ENCODE measurements around the gene GALNT1. TPM values are rescaled to one million over a fixed set of nuclear protein-coding genes. Genes with fewer than 3 reads are reported as not detected.

GALNT1 gene
- total RNA-seq, 2 donors from 2014 or later = 31.1 to 32.0 TPM

DNA sequence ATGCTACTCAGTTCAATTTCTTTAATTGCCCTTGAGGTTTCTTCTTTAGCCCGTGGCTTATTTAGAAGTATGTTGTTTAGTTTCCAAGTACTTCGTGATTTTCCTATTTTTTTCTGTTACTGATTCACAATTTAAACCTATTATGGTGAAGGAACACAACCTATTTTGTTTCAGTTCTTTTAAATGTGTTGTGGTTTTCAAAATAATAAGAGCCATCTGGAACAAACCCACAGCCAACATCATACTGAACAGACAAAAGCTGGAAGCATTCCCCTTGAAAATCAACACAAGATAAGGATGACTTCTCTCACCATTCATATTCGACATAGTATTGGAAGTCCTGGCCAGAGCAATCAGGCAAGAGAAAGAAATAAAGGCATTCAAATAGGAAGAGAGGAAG, 155.2 kb downstream of the GALNT1 start:
- Histone ChIP-seq H3K36me3 (no peaks in the 10 kb centered on the region), H3K4me1 (ENCODE audit: control insufficient read depth in 1 of 2, low read depth in 2 of 2) (no peaks in the 10 kb centered on the region), H3K27ac (no peak overlapping the region), H3K9me3 (no peaks in the 10 kb centered on the region), H3K4me3 (no peak overlapping the region), H3K27me3 (replicated peaks; ENCODE audit: insufficient read depth) (no peaks in the 10 kb centered on the region)
- ATAC-seq (ENCODE audit: insufficient number of reproducible peaks, low FRiP score, low read depth) (no peak), DNase-seq (ENCODE audit: low spot score) (no peak)
- TF ChIP-seq, protein P1, sequence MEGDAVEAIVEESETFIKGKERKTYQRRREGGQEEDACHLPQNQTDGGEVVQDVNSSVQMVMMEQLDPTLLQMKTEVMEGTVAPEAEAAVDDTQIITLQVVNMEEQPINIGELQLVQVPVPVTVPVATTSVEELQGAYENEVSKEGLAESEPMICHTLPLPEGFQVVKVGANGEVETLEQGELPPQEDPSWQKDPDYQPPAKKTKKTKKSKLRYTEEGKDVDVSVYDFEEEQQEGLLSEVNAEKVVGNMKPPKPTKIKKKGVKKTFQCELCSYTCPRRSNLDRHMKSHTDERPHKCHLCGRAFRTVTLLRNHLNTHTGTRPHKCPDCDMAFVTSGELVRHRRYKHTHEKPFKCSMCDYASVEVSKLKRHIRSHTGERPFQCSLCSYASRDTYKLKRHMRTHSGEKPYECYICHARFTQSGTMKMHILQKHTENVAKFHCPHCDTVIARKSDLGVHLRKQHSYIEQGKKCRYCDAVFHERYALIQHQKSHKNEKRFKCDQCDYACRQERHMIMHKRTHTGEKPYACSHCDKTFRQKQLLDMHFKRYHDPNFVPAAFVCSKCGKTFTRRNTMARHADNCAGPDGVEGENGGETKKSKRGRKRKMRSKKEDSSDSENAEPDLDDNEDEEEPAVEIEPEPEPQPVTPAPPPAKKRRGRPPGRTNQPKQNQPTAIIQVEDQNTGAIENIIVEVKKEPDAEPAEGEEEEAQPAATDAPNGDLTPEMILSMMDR (IDR thresholded peaks at IDR 0.05) = no peak

DNA sequence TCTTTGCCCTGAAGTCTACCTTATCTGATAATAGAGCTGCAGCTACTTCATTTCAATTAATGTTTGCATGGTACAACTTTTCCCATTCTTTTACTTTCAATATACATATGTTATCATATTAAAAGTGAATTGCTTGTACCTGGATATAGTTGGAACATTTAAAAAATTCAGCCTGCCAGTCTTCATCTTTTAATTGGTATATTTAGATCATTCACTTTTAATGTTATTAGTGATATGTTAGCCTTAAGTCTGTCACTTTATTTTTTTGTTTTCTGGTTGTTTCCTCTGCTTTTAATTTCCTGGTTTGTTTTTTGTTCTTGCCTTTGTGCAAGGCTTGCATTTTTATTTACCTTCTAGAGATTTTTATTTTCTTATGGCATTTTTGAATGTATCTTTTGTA, 158.2 kb downstream of the GALNT1 start:
- H3K4me1 ChIP-seq (ENCODE audit: control insufficient read depth in 1 of 2, low read depth in 2 of 2) = no peaks in the 10 kb centered on the region
- H3K4me3 ChIP-seq = no peak overlapping the region
- no peaks in the 10 kb centered on the region for H3K36me3 ChIP-seq
- ATAC-seq (ENCODE audit: insufficient number of reproducible peaks, low FRiP score, low read depth) (no peak), DNase-seq (ENCODE audit: low spot score) (no peak)
- TF ChIP-seq, protein P1 (IDR thresholded peaks at IDR 0.05) = no peak
- no peaks in the 10 kb centered on the region for H3K9me3 ChIP-seq
- no peak overlapping the region for H3K27ac ChIP-seq
- no peaks in the 10 kb centered on the region for H3K27me3 ChIP-seq (replicated peaks; ENCODE audit: insufficient read depth)

DNA sequence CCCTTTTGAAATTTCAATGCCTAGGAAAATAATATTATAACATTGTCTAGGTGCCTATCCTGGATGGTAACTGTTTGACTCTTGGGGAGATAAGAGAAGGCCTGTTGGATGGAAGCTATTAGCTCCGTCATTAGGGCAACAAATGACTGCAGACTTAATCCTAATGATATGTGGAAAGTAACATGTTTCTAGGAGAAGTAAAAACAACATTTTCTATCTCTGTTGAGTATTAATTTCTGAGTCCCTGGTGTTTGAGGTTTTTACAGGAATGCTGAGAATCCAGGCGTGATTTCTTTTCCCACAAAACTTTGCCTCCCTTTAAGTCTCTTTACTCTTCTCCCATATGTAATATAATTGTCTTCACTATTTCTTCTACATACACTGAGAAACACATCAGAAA, 159.1 kb downstream of the GALNT1 start:
- ATAC-seq (ENCODE audit: insufficient number of reproducible peaks, low FRiP score, low read depth) (no peak), DNase-seq (ENCODE audit: low spot score) (no peak)
- no peaks in the 10 kb centered on the region for H3K27me3 ChIP-seq (replicated peaks; ENCODE audit: insufficient read depth)
- no peaks in the 10 kb centered on the region for H3K9me3 ChIP-seq
- no peak overlapping the region for H3K27ac ChIP-seq
- no peak overlapping the region for H3K4me3 ChIP-seq
- H3K36me3 ChIP-seq = no peaks in the 10 kb centered on the region
- no peaks in the 10 kb centered on the region for H3K4me1 ChIP-seq (ENCODE audit: control insufficient read depth in 1 of 2, low read depth in 2 of 2)
- TF ChIP-seq, protein P1 (IDR thresholded peaks at IDR 0.05) = no peak

DNA sequence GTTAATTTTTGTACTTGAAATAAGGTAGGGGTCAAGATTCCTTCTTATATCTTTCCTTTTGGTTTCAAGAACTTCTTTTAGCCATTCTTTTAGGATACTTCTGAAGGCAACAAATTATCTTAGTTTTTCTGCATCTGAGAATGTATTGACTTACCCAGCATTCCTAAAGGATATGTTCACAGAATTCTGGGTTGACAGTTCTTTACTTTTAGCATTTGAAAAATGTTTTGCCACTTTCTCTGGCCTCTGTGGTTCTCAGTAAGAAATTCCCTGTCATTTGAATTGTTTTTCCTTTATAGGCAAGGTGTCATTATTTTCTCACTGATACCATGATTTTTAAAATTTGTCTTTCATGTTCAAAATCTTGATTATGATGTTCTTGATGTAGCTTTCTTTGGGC, 162.4 kb downstream of the GALNT1 start:
- Histone ChIP-seq H3K27me3 (replicated peaks; ENCODE audit: insufficient read depth) (no peaks in the 10 kb centered on the region), H3K9me3 (no peaks in the 10 kb centered on the region), H3K4me3 (no peak overlapping the region), H3K27ac (no peak overlapping the region), H3K4me1 (ENCODE audit: control insufficient read depth in 1 of 2, low read depth in 2 of 2) (no peaks in the 10 kb centered on the region), H3K36me3 (no peaks in the 10 kb centered on the region)
- TF ChIP-seq, protein P1 (IDR thresholded peaks at IDR 0.05) = no peak
- ATAC-seq (ENCODE audit: insufficient number of reproducible peaks, low FRiP score, low read depth) (no peak), DNase-seq (ENCODE audit: low spot score) (no peak)

DNA sequence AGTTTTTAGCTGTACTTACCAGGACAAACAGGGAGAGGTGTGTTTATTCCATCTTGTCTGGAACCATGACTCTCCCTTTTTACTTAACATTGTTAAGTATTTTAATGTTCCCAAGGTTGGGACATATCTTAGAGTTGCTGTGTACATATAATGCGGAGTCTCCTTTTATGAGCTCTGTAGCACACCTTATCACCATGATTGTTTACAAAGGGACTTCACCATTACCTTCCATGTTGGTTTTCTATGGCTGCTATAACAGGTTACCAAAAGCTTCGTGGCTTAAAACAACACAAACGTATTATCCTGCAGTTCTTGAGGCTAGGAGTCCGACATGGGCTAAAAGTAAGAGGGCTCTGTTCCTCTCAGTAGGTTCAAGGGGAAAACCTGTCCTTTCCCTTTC, 164.3 kb downstream of the GALNT1 start:
- Histone ChIP-seq H3K9me3 (no peaks in the 10 kb centered on the region), H3K27ac (no peak overlapping the region), H3K36me3 (no peaks in the 10 kb centered on the region), H3K27me3 (replicated peaks; ENCODE audit: insufficient read depth) (no peaks in the 10 kb centered on the region), H3K4me3 (no peak overlapping the region), H3K4me1 (ENCODE audit: control insufficient read depth in 1 of 2, low read depth in 2 of 2) (no peaks in the 10 kb centered on the region)
- TF ChIP-seq, protein P1 (IDR thresholded peaks at IDR 0.05) = no peak
- ATAC-seq (ENCODE audit: insufficient number of reproducible peaks, low FRiP score, low read depth) (no peak), DNase-seq (ENCODE audit: low spot score) (no peak)

Measured in thoracic aorta (tissue), 2 donors.